Keratinocyte (primary cell): ENCODE measurements around the gene PNRC1.

Experiments
- EZH2 ChIP-seq: IDR thresholded peaks from one replicate; pipeline ENCODE4 v1.6.1; 2012; ENCODE audit warnings: inconsistent platforms, mild to moderate bottlenecking, low read length, moderate library complexity
- TF ChIP-seq, protein P1 (sequence below), 3 experiments: IDR thresholded peaks in 1 of 3; conservative IDR thresholded peaks in 1 of 3; optimal IDR thresholded peaks in 1 of 3; 2 replicates in 2 of 3; 3 replicates in 1 of 3; pipeline versions ENCODE3 to v1.5.1; 2011; ENCODE audit warnings: low read length in 3 of 3, mild to moderate bottlenecking in 3 of 3, moderate library complexity in 2 of 3, control low read depth in 1 of 3, inconsistent platforms in 1 of 3; ENCODE audit not compliant: insufficient read depth in 2 of 3; ENCODE audit errors: extremely low read depth in 1 of 3

DNA sequence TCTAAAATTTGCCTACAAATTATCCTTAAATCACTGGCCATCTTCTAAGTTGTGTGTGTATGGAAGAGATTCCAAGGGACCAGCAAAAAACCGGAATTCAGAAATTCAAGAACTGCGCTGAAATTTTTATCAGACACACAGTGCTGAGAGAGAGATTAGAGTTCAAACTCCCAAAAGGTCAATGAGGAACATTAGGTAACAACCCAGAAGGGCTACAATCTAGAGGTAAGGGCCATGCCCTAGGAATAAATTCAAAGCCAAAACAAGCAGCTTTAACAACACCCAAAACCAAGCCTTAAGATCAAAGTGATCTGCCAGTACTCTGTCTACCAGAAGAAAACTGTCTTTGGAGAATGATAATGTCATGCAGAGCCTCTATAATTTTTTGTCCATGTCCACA, 19.6 kb downstream of the PNRC1 start:
- TF ChIP-seq, protein P1, sequence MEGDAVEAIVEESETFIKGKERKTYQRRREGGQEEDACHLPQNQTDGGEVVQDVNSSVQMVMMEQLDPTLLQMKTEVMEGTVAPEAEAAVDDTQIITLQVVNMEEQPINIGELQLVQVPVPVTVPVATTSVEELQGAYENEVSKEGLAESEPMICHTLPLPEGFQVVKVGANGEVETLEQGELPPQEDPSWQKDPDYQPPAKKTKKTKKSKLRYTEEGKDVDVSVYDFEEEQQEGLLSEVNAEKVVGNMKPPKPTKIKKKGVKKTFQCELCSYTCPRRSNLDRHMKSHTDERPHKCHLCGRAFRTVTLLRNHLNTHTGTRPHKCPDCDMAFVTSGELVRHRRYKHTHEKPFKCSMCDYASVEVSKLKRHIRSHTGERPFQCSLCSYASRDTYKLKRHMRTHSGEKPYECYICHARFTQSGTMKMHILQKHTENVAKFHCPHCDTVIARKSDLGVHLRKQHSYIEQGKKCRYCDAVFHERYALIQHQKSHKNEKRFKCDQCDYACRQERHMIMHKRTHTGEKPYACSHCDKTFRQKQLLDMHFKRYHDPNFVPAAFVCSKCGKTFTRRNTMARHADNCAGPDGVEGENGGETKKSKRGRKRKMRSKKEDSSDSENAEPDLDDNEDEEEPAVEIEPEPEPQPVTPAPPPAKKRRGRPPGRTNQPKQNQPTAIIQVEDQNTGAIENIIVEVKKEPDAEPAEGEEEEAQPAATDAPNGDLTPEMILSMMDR (optimal IDR thresholded peaks at IDR 0.05 in 1 of 3, IDR thresholded peaks at IDR 0.05 in 1 of 3, conservative IDR thresholded peaks at IDR 0.05 in 1 of 3; ENCODE audit: extremely low read depth in 1 of 3, insufficient read depth in 2 of 3, low read length in 3 of 3): no peak
- TF ChIP-seq EZH2: no peak
